IMR-90 (cell line): ENCODE measurements around the gene RGS19. TPM values are rescaled to one million over a fixed set of nuclear protein-coding genes. Genes with fewer than 3 reads are reported as not detected.

ENCODE experiments used
- ATAC-seq: fragments of 200-7000 bp; cut with Tn5 transposase; 2 replicates; pipeline ENCODE4 v1.9.1; 2020; ENCODE audit warnings: low read depth, mild to moderate bottlenecking, moderate library complexity
- BruUV-seq: library from RNA; stranded (reverse); fragments of 400-500 nt; replicated peaks from 2 replicates; lab custom pipeline; 2021; lab: Mats Ljungman, UMichigan
- CTCF ChIA-PET: fragments of 300-600 bp; formaldehyde crosslinking; extraction: SDS; loops from one replicate; lab custom pipeline; 2021; ENCODE audit warnings: antibody characterized with exemption; lab: Yijun Ruan, JAX
- POLR2A ChIA-PET: fragments of 300-600 bp; sonication (Branson Sonifier 250); formaldehyde crosslinking; loops from one replicate; lab custom pipeline; 2022; ENCODE audit warnings: antibody characterized with exemption; ENCODE audit not compliant: unreplicated experiment; lab: Charles Lee
- DNase-seq: peaks from one replicate; pipeline ENCODE4 v3.0.0; 2013
- H2AFZ ChIP-seq: replicated peaks from 2 replicates; pipeline ENCODE3; 2013; ENCODE audit warnings: low read length, mild to moderate bottlenecking; ENCODE audit not compliant: poor library complexity
- H2AK5ac ChIP-seq: 2 replicates; pipeline ENCODE4 v1.6.1; 2013; ENCODE audit warnings: low read depth, low read length, inconsistent platforms
- H2AK9ac ChIP-seq: replicated peaks from 2 replicates; pipeline ENCODE3; 2013; ENCODE audit warnings: mild to moderate bottlenecking, low read depth, low read length, moderate library complexity; ENCODE audit not compliant: poor library complexity
- H2BK120ac ChIP-seq: 2 replicates; pipeline ENCODE4 v1.6.1; 2013; ENCODE audit warnings: low read depth, low read length, inconsistent platforms
- H2BK15ac ChIP-seq: 3 replicates; pipeline ENCODE4 v1.6.1; 2013; ENCODE audit warnings: low read depth, low read length, inconsistent platforms
- H2BK20ac ChIP-seq: 2 replicates; pipeline ENCODE4 v1.6.1; 2013; ENCODE audit warnings: low read depth, mild to moderate bottlenecking, inconsistent platforms, low read length, moderate library complexity
- H2BK5ac ChIP-seq: 2 replicates; pipeline ENCODE4 v1.6.1; 2013; ENCODE audit warnings: mild to moderate bottlenecking, low read depth, low read length, inconsistent platforms; ENCODE audit not compliant: poor library complexity, severe bottlenecking
- H3K14ac ChIP-seq: replicated peaks from 2 replicates; pipeline ENCODE4 v1.6.1; 2013; ENCODE audit warnings: low read depth, low read length, inconsistent platforms
- H3K18ac ChIP-seq: 2 replicates; pipeline ENCODE4 v1.6.1; 2013; ENCODE audit warnings: low read depth, low read length, control low read depth
- H3K23ac ChIP-seq: 2 replicates; pipeline ENCODE4 v1.6.1; 2013; ENCODE audit warnings: low read depth, low read length, inconsistent platforms
- H3K27ac ChIP-seq: 2 replicates; pipeline ENCODE4 v1.5.1; 2013; ENCODE audit warnings: mild to moderate bottlenecking, control low read depth, low read length; ENCODE audit not compliant: insufficient read depth
- H3K27me3 ChIP-seq: 2 replicates; pipeline ENCODE4 v1.6.1; 2013; ENCODE audit warnings: low read length; ENCODE audit not compliant: control insufficient read depth, insufficient read depth
- H3K36me3 ChIP-seq: 2 replicates; pipeline ENCODE4 v1.6.1; 2013; ENCODE audit warnings: low read length, mixed read lengths; ENCODE audit not compliant: control insufficient read depth, insufficient read depth
- H3K4ac ChIP-seq: 2 replicates; pipeline ENCODE4 v1.6.1; 2013; ENCODE audit warnings: low read depth, low read length, inconsistent platforms
- H3K4me1 ChIP-seq: 2 replicates; pipeline ENCODE4 v1.6.1; 2013; ENCODE audit warnings: low read length, mixed read lengths; ENCODE audit not compliant: control insufficient read depth, insufficient read depth
- H3K4me2 ChIP-seq: 2 replicates; pipeline ENCODE4 v1.6.1; 2013; ENCODE audit warnings: low read depth, mild to moderate bottlenecking, control low read depth, low read length, moderate library complexity
- H3K4me3 ChIP-seq: 2 replicates; pipeline ENCODE4 v1.5.1; 2013; ENCODE audit warnings: low read depth, mild to moderate bottlenecking, control low read depth, low read length, moderate library complexity; ENCODE audit not compliant: insufficient read depth
- H3K56ac ChIP-seq: 2 replicates; pipeline ENCODE4 v1.6.1; 2013; ENCODE audit warnings: low read length, inconsistent platforms; ENCODE audit not compliant: insufficient read depth; ENCODE audit errors: extremely low read depth
- H3K79me1 ChIP-seq, 2 experiments: 2 replicates each; pipeline ENCODE4 v1.6.1; 2013; ENCODE audit warnings: low read length in 2 of 2, inconsistent platforms in 1 of 2, low read depth in 1 of 2
- H3K9ac ChIP-seq: 2 replicates; pipeline ENCODE4 v1.6.1; 2013; ENCODE audit warnings: low read depth, low read length, control low read depth
- H3K9me1 ChIP-seq: 2 replicates; pipeline ENCODE4 v1.6.1; 2013; ENCODE audit warnings: low read length, inconsistent platforms; ENCODE audit not compliant: insufficient read depth
- H3K9me3 ChIP-seq: 2 replicates; pipeline ENCODE4 v1.6.1; 2013; ENCODE audit warnings: low read length; ENCODE audit not compliant: control insufficient read depth, insufficient read depth
- H4K20me1 ChIP-seq: 2 replicates; pipeline ENCODE4 v1.6.1; 2013; ENCODE audit warnings: low read length, inconsistent platforms; ENCODE audit not compliant: insufficient read depth
- H4K5ac ChIP-seq: 2 replicates; pipeline ENCODE4 v1.6.1; 2013; ENCODE audit warnings: mild to moderate bottlenecking, low read depth, low read length, control low read depth
- H4K8ac ChIP-seq, 2 experiments: 2 replicates each; pipeline ENCODE4 v1.6.1; 2013; ENCODE audit warnings: low read depth in 2 of 2, low read length in 2 of 2, control low read depth in 1 of 2, inconsistent platforms in 1 of 2
- H4K91ac ChIP-seq: 2 replicates; pipeline ENCODE4 v1.6.1; 2013; ENCODE audit warnings: low read depth, low read length, inconsistent platforms; ENCODE audit not compliant: insufficient read depth
- CTCF ChIP-seq: conservative IDR thresholded peaks from 2 replicates; pipeline ENCODE4 v1.5.1; 2012; ENCODE audit warnings: mild to moderate bottlenecking, low read depth, low read length, improper control_type of control experiment
- WGBS, 2 experiments: methylation state at CpG; one replicate each; pipeline versions ENCODE4 v1.1.5 to v1.1.7; 2013; ENCODE audit warnings: missing lambda C conversion rate in 2 of 2; ENCODE audit not compliant: insufficient read length in 1 of 2; ENCODE audit errors: extremely low coverage in 2 of 2; 5-methylcytosine and 5-hydroxymethylcytosine counted together
- dilution Hi-C: fragments of 300-500 bp; cut with HindIII; formaldehyde crosslinking; loops from one replicate; pipeline ENCODE4 v1.14.3; 2018; ENCODE audit warnings: low sequenced_read_pairs; ENCODE audit not compliant: unreplicated experiment
- in situ Hi-C: fragments of 300-500 bp; cut with MboI; formaldehyde crosslinking; loops from 3 replicates; pipeline ENCODE4 v1.14.3; 2019; ENCODE audit warnings: low sequenced_read_pairs, inconsistent platforms, mixed read lengths
- intact Hi-C: fragments of 100-400 bp; cut with micrococcal nuclease; formaldehyde crosslinking; loops from 2 replicates; pipeline ENCODE4 v1.10.0; 2022
- polyA plus RNA-seq, 3 experiments: library from polyadenylated mRNA; depleted of rRNA; stranded (reverse); fragments of >200 nt; gene quantifications; 2 replicates each; pipeline ENCODE4 v1.2.3, GENCODE V29; 2012; ENCODE audit warnings: low replicate concordance in 1 of 3
- total RNA-seq: library from RNA; depleted of rRNA; stranded (reverse); fragments of >200 nt; gene quantifications from 2 replicates; pipeline ENCODE4 v1.2.3, GENCODE V29; 2012

The RGS19 gene
- total and polyA plus RNA-seq, 2 of the 4 experiments (the other 2 are of a cell fraction), result 7.7 to 17.5 TPM

GRCh38 chr20:64051033-64051452 is 28.3 kb downstream of the RGS19 start:
- Histone ChIP-seq H2AK9ac (peak overlapping the region; percentile 42), H3K9me3 (no peaks in the 10 kb centered on the region), H3K18ac (no peak overlapping the region), H4K91ac (no peak overlapping the region), H4K5ac (no peak overlapping the region), H3K79me1 (no peaks in the 10 kb centered on the region), H3K4me2 (no peak overlapping the region), H3K4me1 (no peaks in the 10 kb centered on the region; the same call in 1 of the 2 replicates), H2AFZ (no peak overlapping the region), H3K14ac (no peak overlapping the region), H3K23ac (no peak overlapping the region), H2AK5ac (no peak overlapping the region), H3K4me3 (no peak overlapping the region), H3K4ac (no peak overlapping the region), H2BK15ac (no peak overlapping the region), H3K9me1 (no peaks in the 10 kb centered on the region), H4K20me1 (no peaks in the 10 kb centered on the region), H3K9ac (no peak overlapping the region), H2BK20ac (no peak overlapping the region), H2BK120ac (no peak overlapping the region), H3K36me3 (no peaks in the 10 kb centered on the region), H4K8ac (no peak overlapping the region), H3K27ac (no peak overlapping the region), H3K56ac (no peak overlapping the region), H2BK5ac (no peak overlapping the region), H3K27me3 (peaks cover 57% of the 10 kb centered on the region)
- DNase-seq (no peak), ATAC-seq (no peak)
- dilution Hi-C loops (no loop called here), intact Hi-C loops (no loop called here), in situ Hi-C loops (no loop called here)
- 52% methylated on average over 2 of the region's 11 CpGs; no CpG with 5 or more reads in 1 of the 2 experiments for WGBS, 2 experiments
- no peak for TF ChIP-seq CTCF
- ChIA-PET CTCF (no interaction called here), POLR2A (no interaction called here)
- BruUV-seq, result no TSS peak
